ENCODE measurements around the gene ZNF385B. TPM values are rescaled to one million over a fixed set of nuclear protein-coding genes. Genes with fewer than 3 reads are reported as not detected.

Gene ZNF385B
- total RNA-seq, 4 donors from 2014 or later: 9.7 to 24.9 (median 11.4) TPM

GRCh38 chr2:179561702-179562101, 299.7 kb downstream of the ZNF385B start:
- H3K27ac ChIP-seq: peak overlapping the region; percentile 60 to 80 (median 78)
- H3K4me1 ChIP-seq: peaks cover 13 to 32% of the 10 kb centered on the region in 2 donors
- intact Hi-C loops (cut with DNase I; ENCODE audit: low total_unique reads) (no loop called here), in situ Hi-C loops (cut with MboI; ENCODE audit: low sequenced_read_pairs in 4 of 4) (no loop called here)
- H3K36me3 ChIP-seq: no peaks in the 10 kb centered on the region
- H3K27me3 ChIP-seq: no peaks in the 10 kb centered on the region
- DNase-seq: no peak
- peak overlapping the region; percentile 22 to 48 (median 40) for H3K4me3 ChIP-seq
- TF ChIP-seq POLR2A (IDR thresholded peaks at IDR 0.05) (no peak), CTCF (IDR thresholded peaks at IDR 0.05 in 4 of 5, conservative IDR thresholded peaks at IDR 0.05 in 1 of 5) (no peak)
- no peaks in the 10 kb centered on the region for H3K9me3 ChIP-seq
- ATAC-seq: peak in 1 of 2 donors; percentile 13

GRCh38 chr2:179560257-179560735, 301.1 kb downstream of the ZNF385B start:
- Histone ChIP-seq H3K9me3 (no peaks in the 10 kb centered on the region), H3K4me3 (peak overlapping the region in 2 of 4 donors; percentile 19 to 48), H3K36me3 (no peaks in the 10 kb centered on the region), H3K27me3 (no peaks in the 10 kb centered on the region), H3K27ac (peak overlapping the region; percentile 11 to 80 (median 78)), H3K4me1 (peaks cover 12 to 35% of the 10 kb centered on the region in 2 donors)
- intact Hi-C loops (cut with DNase I; ENCODE audit: low total_unique reads): no loop called here
- TF ChIP-seq POLR2A (IDR thresholded peaks at IDR 0.05) (no peak), CTCF (IDR thresholded peaks at IDR 0.05 in 4 of 5, conservative IDR thresholded peaks at IDR 0.05 in 1 of 5) (no peak)
- no peak for DNase-seq
- in situ Hi-C loops (cut with MboI; ENCODE audit: low sequenced_read_pairs in 4 of 4): no loop called here
- no peak for ATAC-seq

- no peak for DNase-seq
- intact Hi-C loops (cut with DNase I; ENCODE audit: low total_unique reads) (no loop called here), in situ Hi-C loops (cut with MboI; ENCODE audit: low sequenced_read_pairs in 4 of 4) (no loop called here)
- H3K4me3 ChIP-seq: no peak overlapping the region
- peaks cover 7 to 35% of the 10 kb centered on the region in 2 donors for H3K4me1 ChIP-seq
- peak overlapping the region; percentile 56 to 78 (median 72) for H3K27ac ChIP-seq
- TF ChIP-seq CTCF (IDR thresholded peaks at IDR 0.05 in 4 of 5, conservative IDR thresholded peaks at IDR 0.05 in 1 of 5): no peak
- H3K9me3 ChIP-seq: no peaks in the 10 kb centered on the region
- H3K36me3 ChIP-seq: no peaks in the 10 kb centered on the region
- ATAC-seq: no peak
- H3K27me3 ChIP-seq: no peaks in the 10 kb centered on the region
These were observed 302.2 kb downstream of the ZNF385B start for GRCh38 chr2:179559108-179559806.

- DNase-seq (no peak), ATAC-seq (peak; percentile 28 to 34)
- TF ChIP-seq CTCF (IDR thresholded peaks at IDR 0.05 in 4 of 5, conservative IDR thresholded peaks at IDR 0.05 in 1 of 5): no peak
- TF ChIP-seq POLR2A (IDR thresholded peaks at IDR 0.05): no peak
- no peaks in the 10 kb centered on the region for H3K9me3 ChIP-seq
- in situ Hi-C loops (cut with MboI; ENCODE audit: low sequenced_read_pairs in 4 of 4) (no loop called here), intact Hi-C loops (cut with DNase I; ENCODE audit: low total_unique reads) (no loop called here)
- H3K4me1 ChIP-seq: peaks cover 7 to 34% of the 10 kb centered on the region in 2 donors
- H3K36me3 ChIP-seq: no peaks in the 10 kb centered on the region
- H3K27ac ChIP-seq: peak overlapping the region; percentile 56 to 78 (median 72)
- no peaks in the 10 kb centered on the region for H3K27me3 ChIP-seq
- H3K4me3 ChIP-seq: no peak overlapping the region
These were observed 303.1 kb downstream of the ZNF385B start for GRCh38 chr2:179558010-179558934.
